ENCODE data around the gene LCN12.

LCN12 gene

GRCh38 chr9:136958898-136959850 lies 7.1 kb downstream of the LCN12 start:
- DNase-seq (ENCODE audit: low read depth in 2 of 2), result no peak

- DNase-seq (ENCODE audit: low read depth in 2 of 2), result no peak
These were observed 8.3 kb downstream of the LCN12 start for GRCh38 chr9:136960212-136960937.

- DNase-seq (ENCODE audit: low read depth in 2 of 2), result no peak
These were observed 8.8 kb downstream of the LCN12 start for GRCh38 chr9:136960938-136961275.

GRCh38 chr9:136961279-136962065 lies 9.4 kb downstream of the LCN12 start:
- no peak for DNase-seq (ENCODE audit: low read depth in 2 of 2)

- DNase-seq (ENCODE audit: low read depth in 2 of 2), result no peak
These were observed 10.1 kb downstream of the LCN12 start for GRCh38 chr9:136962163-136962562.

- DNase-seq (ENCODE audit: low read depth in 2 of 2), result no peak
These were observed 10.7 kb downstream of the LCN12 start for GRCh38 chr9:136962701-136963248.

- no peak for DNase-seq (ENCODE audit: low read depth in 2 of 2)
These were observed 11.3 kb downstream of the LCN12 start for GRCh38 chr9:136963341-136963740.

GRCh38 chr9:136963751-136964150 lies 11.7 kb downstream of the LCN12 start:
- no peak for DNase-seq (ENCODE audit: low read depth in 2 of 2)

- DNase-seq (ENCODE audit: low read depth in 2 of 2), result no peak
These were observed 12.2 kb downstream of the LCN12 start for GRCh38 chr9:136964171-136964689.

GRCh38 chr9:136964833-136965422 lies 12.9 kb downstream of the LCN12 start:
- no peak for DNase-seq (ENCODE audit: low read depth in 2 of 2)

GRCh38 chr9:136965771-136966484 lies 13.9 kb downstream of the LCN12 start:
- no peak for DNase-seq (ENCODE audit: low read depth in 2 of 2)

GRCh38 chr9:136968333-136969127 lies 16.5 kb downstream of the LCN12 start:
- DNase-seq (ENCODE audit: low read depth in 2 of 2), result no peak

GRCh38 chr9:136969150-136969549 lies 17.1 kb downstream of the LCN12 start:
- DNase-seq (ENCODE audit: low read depth in 2 of 2), result no peak

- DNase-seq (ENCODE audit: low read depth in 2 of 2), result no peak
These were observed 17.7 kb downstream of the LCN12 start for GRCh38 chr9:136969774-136970173.

- no peak for DNase-seq (ENCODE audit: low read depth in 2 of 2)
These were observed 18.3 kb downstream of the LCN12 start for GRCh38 chr9:136970361-136970760.

- DNase-seq (ENCODE audit: low read depth in 2 of 2), result no peak
These were observed 19.7 kb downstream of the LCN12 start for GRCh38 chr9:136971746-136972145.

- no peak for DNase-seq (ENCODE audit: low read depth in 2 of 2)
These were observed 20.3 kb downstream of the LCN12 start for GRCh38 chr9:136972335-136972734.

GRCh38 chr9:136972743-136973142 lies 20.7 kb downstream of the LCN12 start:
- DNase-seq (ENCODE audit: low read depth in 2 of 2), result no peak
